GM12864 (cell line): Measurements from ENCODE around the gene ZNF319.

Experiments used
- DNase-seq: peaks from one replicate; pipeline ENCODE4 v3.0.0-alpha.2; 2011; ENCODE audit warnings: low read depth
- H3K4me3 ChIP-seq: 2 replicates; pipeline ENCODE4 v1.5.1; 2011; ENCODE audit warnings: mild to moderate bottlenecking, low read depth, low read length, control low read depth
- CTCF ChIP-seq: IDR thresholded peaks from 2 replicates; pipeline ENCODE4 v1.5.1; 2011; ENCODE audit warnings: low read depth, mild to moderate bottlenecking, moderate library complexity, low read length, control low read depth, inconsistent platforms; ENCODE audit errors: missing control alignments

ZNF319 gene

DNA sequence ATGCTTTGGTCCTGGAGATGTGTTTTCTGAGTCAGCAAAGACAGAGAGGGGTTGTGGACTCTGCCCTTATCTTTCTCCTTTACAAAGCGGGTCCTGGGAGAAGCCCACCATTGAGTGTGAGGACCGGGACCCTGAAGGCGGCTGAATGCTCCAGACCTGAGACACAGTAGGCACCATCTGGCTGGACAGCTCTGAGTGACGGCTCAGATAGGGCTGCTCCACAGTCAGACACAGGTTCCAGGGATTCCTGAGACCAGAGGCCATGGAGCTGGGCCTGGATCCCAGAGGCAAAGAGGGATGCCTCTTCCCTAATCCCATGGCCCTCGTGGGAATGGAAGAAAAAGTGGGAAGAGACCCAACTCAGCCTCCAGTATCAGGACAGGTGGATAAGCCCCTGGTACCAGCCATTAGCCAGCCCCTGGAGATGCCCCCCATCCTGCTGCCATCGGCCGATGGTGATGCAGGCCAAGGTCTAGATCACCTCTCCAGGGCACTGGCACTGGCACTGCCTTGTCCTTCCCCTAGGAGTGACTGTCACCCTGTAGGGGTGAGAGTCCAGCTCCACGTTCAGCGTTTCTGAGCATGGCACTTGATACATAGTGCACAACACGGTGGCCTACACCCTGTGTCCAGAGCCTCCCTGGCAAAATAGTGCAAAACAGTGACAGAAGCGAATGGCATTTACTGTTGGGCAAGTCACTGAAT lies 29.8 kb upstream of the ZNF319 start:
- no peak overlapping the region for H3K4me3 ChIP-seq
- DNase-seq: no peak
- no peak for TF ChIP-seq CTCF

- DNase-seq: no peak
- no peak for TF ChIP-seq CTCF
- no peak overlapping the region for H3K4me3 ChIP-seq
Measured at GRCh38 chr16:58029410-58029809, 28.9 kb upstream of the ZNF319 start.

DNA sequence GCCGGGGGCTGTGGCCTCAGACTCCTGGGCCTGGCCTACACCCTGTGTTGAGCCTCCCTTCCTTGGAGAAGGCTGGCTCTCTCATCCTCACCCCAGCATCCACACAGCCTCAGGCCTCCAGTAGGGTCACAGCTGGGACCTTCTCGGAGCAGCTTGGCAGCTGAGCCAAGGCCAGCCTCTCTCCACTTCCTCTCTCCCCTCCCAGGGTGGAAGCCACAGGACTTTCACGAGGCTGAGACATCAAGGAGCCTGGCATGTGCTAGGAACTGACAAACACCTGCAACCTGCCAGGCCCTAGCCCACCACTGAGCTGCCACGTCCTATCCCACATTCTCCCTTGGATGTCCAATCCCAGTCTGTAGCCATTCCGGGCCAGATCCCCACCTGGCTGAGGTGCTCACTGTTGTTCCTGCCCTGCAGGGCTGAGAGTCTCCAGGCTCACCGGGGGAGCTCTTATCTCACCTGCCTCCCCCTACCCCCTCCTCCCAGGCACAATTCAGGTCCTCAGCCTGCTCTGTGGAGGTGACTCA lies 28.1 kb upstream of the ZNF319 start:
- TF ChIP-seq CTCF: no peak
- no peak overlapping the region for H3K4me3 ChIP-seq
- DNase-seq: no peak

DNA sequence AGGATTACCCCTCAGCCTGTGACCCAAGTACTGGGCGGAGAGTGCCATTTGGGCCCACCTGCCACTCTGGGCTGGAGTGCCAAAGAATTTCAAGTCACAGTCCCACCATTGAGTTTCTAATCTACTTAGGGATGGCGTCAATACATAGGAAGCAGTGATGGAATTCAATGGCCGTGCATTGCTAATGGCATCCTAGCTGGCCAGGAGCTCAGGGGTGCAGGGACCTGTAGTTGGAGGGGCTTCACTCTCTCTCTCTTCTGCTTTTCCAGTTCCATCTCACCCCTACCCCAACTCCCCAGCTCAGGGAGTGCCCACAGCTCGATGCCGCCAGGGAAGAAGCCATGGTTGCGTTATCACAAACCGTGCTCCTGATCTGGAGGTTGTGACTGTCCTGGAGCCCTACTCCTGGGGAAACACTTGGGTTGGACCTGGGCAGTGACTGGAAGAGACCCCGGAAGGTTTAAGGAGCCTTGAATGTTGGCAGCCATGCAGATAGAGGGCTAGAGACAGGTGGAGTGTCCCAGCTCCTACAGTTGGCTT lies 27.5 kb upstream of the ZNF319 start:
- no peak overlapping the region for H3K4me3 ChIP-seq
- TF ChIP-seq CTCF: no peak
- no peak for DNase-seq

DNA sequence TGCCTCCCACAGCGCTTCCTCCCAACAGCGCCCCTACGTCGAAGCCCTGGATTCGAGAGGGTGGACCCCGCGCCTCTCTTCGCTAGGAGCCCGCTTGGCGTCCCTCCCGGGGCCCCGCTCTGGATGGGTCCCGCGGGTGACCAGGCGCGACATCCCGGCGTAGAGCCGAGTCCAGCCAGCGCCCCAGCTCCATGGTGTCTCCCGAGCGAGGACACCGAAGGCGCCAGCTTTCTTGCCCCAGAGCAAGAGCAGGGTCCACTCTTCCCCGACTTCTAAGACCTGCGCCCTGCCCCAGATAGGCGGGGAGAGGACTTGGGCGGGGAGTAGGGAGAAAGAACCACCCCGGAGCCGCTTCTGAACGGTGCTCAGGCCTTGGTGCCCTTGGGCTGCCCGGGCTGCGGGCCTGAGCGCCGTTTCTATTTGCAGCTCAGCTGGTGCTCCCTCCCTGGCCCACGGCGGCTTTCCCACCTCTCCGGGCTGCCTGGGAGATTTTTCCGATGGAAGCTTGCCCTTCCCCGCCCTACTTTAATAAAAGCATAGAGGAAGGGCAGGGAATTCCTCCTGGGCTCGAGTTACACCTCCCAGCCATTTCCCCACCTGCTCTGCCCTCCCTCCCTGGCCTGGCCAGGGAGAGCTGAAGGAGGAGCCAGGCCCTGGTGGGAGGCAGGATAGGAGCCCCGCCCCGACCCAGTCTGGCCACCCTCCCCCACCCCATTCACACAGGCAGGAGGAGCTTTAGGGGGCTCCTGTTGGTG lies 26.9 kb upstream of the ZNF319 start:
- TF ChIP-seq CTCF: no peak
- no peak overlapping the region for H3K4me3 ChIP-seq
- no peak for DNase-seq

GRCh38 chr16:58026705-58027160 lies 26.3 kb upstream of the ZNF319 start:
- H3K4me3 ChIP-seq: no peak overlapping the region
- DNase-seq: no peak
- no peak for TF ChIP-seq CTCF
